Neural cell (in vitro differentiated cells): Measurements from ENCODE around the gene AKAP5. TPM values are rescaled to one million over a fixed set of nuclear protein-coding genes. Genes with fewer than 3 reads are reported as not detected.

Source experiments
- H2AFZ ChIP-seq: fragments of 200-600, 300-800 bp; sonication (generic), shearing (Covaris generic); 2 replicates; pipeline ENCODE4 v1.6.0; 2014; ENCODE audit warnings: low read depth, mild to moderate bottlenecking, antibody characterized with exemption, low read length, moderate library complexity
- H3F3A ChIP-seq: fragments of 200-600 bp; shearing (Covaris generic); 2 replicates; pipeline ENCODE4 v1.6.1; 2016; ENCODE audit warnings: mild to moderate bottlenecking, moderate library complexity, mixed read lengths, antibody characterized with exemption, low read length; ENCODE audit not compliant: insufficient read depth, poor library complexity, severe bottlenecking
- H3K27ac ChIP-seq: fragments of 200-600, 300-800 bp; sonication (generic), shearing (Covaris generic); 2 replicates; pipeline ENCODE4 v1.5.1; 2014; ENCODE audit warnings: mild to moderate bottlenecking, low read length, moderate library complexity
- H3K27me3 ChIP-seq: fragments of 300-800, 200-600 bp; sonication (generic), shearing (Covaris generic); 2 replicates; pipeline ENCODE4 v1.6.0; 2014; ENCODE audit warnings: mild to moderate bottlenecking, low read depth, low read length, moderate library complexity; ENCODE audit not compliant: insufficient read depth
- H3K36me3 ChIP-seq: fragments of 300-800, 200-600 bp; sonication (generic), shearing (Covaris generic); 2 replicates; pipeline ENCODE4 v1.5.1; 2014; ENCODE audit warnings: mild to moderate bottlenecking, antibody characterized with exemption, low read length, moderate library complexity; ENCODE audit not compliant: insufficient read depth
- H3K4me2 ChIP-seq: fragments of 300-800, 200-600 bp; sonication (generic), shearing (Covaris generic); 2 replicates; pipeline ENCODE4 v1.6.0; 2014; ENCODE audit warnings: mild to moderate bottlenecking, low read length
- H3K4me3 ChIP-seq: fragments of 300-800, 200-600 bp; sonication (generic), shearing (Covaris generic); 2 replicates; pipeline ENCODE4 v1.5.1; 2014; ENCODE audit warnings: mild to moderate bottlenecking, low read length, moderate library complexity
- H3K79me2 ChIP-seq: fragments of 200-600 bp; shearing (Covaris generic); replicated peaks from 2 replicates; pipeline ENCODE4 v1.6.0; 2014; ENCODE audit warnings: mild to moderate bottlenecking, low read length, moderate library complexity; ENCODE audit not compliant: insufficient read depth
- H3K9ac ChIP-seq: fragments of 300-800, 200-600 bp; sonication (generic), shearing (Covaris generic); 2 replicates; pipeline ENCODE4 v1.6.1; 2016; ENCODE audit warnings: mild to moderate bottlenecking, low read length, mixed read lengths
- H3K9me2 ChIP-seq: fragments of 200-600 bp; shearing (Covaris generic); 2 replicates; pipeline ENCODE4 v1.6.1; 2016; ENCODE audit warnings: mild to moderate bottlenecking, low read length, mixed read lengths; ENCODE audit not compliant: insufficient read depth
- H3K9me3 ChIP-seq: fragments of 200-600, 300-800 bp; sonication (generic), shearing (Covaris generic); 2 replicates; pipeline ENCODE4 v1.6.1; 2016; ENCODE audit warnings: mild to moderate bottlenecking, mixed run types, low read length, moderate library complexity, mixed read lengths
- H4K20me1 ChIP-seq: fragments of 200-600 bp; shearing (Covaris generic); 2 replicates; pipeline ENCODE4 v1.6.1; 2016; ENCODE audit warnings: mild to moderate bottlenecking, mixed run types; ENCODE audit not compliant: insufficient read depth
- CTCF ChIP-seq: fragments of 450-650 bp; IDR thresholded peaks from 2 replicates; pipeline ENCODE4 v1.5.1; 2014; ENCODE audit warnings: antibody characterized with exemption, mild to moderate bottlenecking, moderate library complexity; ENCODE audit not compliant: poor library complexity, severe bottlenecking
- EP300 ChIP-seq: fragments of 450-650 bp; conservative IDR thresholded peaks from 2 replicates; pipeline ENCODE4 v1.6.1; 2014; ENCODE audit warnings: antibody characterized with exemption, mild to moderate bottlenecking, moderate library complexity; ENCODE audit not compliant: poor library complexity, severe bottlenecking
- EZH2 ChIP-seq: fragments of 200-600, 300-800 bp; shearing (Covaris generic), sonication (generic); IDR thresholded peaks from 2 replicates; pipeline ENCODE4 v1.6.1; 2014; ENCODE audit warnings: antibody characterized with exemption, low read length, borderline replicate concordance, mild to moderate bottlenecking; ENCODE audit not compliant: insufficient read depth, poor library complexity, severe bottlenecking
- MXI1 ChIP-seq: fragments of 450-650 bp; conservative IDR thresholded peaks from 2 replicates; pipeline ENCODE4 v1.6.1; 2014; ENCODE audit warnings: antibody characterized with exemption, mild to moderate bottlenecking; ENCODE audit not compliant: poor library complexity, severe bottlenecking
- POLR2AphosphoS5 ChIP-seq: IDR thresholded peaks from 2 replicates; pipeline ENCODE4 v1.6.1; 2012
- RAD21 ChIP-seq: fragments of 450-650 bp; conservative IDR thresholded peaks from 2 replicates; pipeline ENCODE4 v1.6.1; 2014; ENCODE audit warnings: antibody characterized with exemption, mild to moderate bottlenecking, moderate library complexity
- REST ChIP-seq: IDR thresholded peaks from 2 replicates; pipeline ENCODE4 v1.6.1; 2012; ENCODE audit warnings: borderline replicate concordance
- SMC3 ChIP-seq: fragments of 450-650 bp; conservative IDR thresholded peaks from 2 replicates; pipeline ENCODE4 v1.6.1; 2014; ENCODE audit warnings: antibody characterized with exemption, mild to moderate bottlenecking, moderate library complexity; ENCODE audit not compliant: poor library complexity
- TAF1 ChIP-seq: IDR thresholded peaks from 2 replicates; pipeline ENCODE4 v1.6.1; 2012; ENCODE audit warnings: low read depth
- polyA plus RNA-seq: library from polyadenylated mRNA; depleted of rRNA; stranded (reverse); fragments of >200 nt; gene quantifications from 2 replicates; pipeline ENCODE4 v1.2.3, GENCODE V29; 2014

The AKAP5 gene
- polyA plus RNA-seq, 1 donor from 2014 or later = 1.8 TPM

- Histone ChIP-seq H3K9me3 (no peaks in the 10 kb centered on the region), H3K9ac (no peak overlapping the region), H3K36me3 (no peaks in the 10 kb centered on the region), H3K4me3 (no peak overlapping the region), H3K9me2 (no peaks in the 10 kb centered on the region), H3K27me3 (no peaks in the 10 kb centered on the region), H3K27ac (no peak overlapping the region), H3K4me2 (no peak overlapping the region), H2AFZ (no peak overlapping the region), H3K79me2 (peaks cover 18% of the 10 kb centered on the region), H3F3A (no peaks in the 10 kb centered on the region), H4K20me1 (no peaks in the 10 kb centered on the region)
- TF ChIP-seq EP300 = no peak
- TF ChIP-seq REST = no peak
- TF ChIP-seq CTCF = no peak
- TF ChIP-seq TAF1 = no peak
- no peak for TF ChIP-seq EZH2
- TF ChIP-seq MXI1 = no peak
- TF ChIP-seq POLR2AphosphoS5 = no peak
- no peak for TF ChIP-seq SMC3
- TF ChIP-seq RAD21 = no peak
Observed at GRCh38 chr14:64496764-64497163, 31.5 kb downstream of the AKAP5 start.

- no peaks in the 10 kb centered on the region for H3K9me2 ChIP-seq
- H3K9ac ChIP-seq = no peak overlapping the region
- H3K36me3 ChIP-seq = no peaks in the 10 kb centered on the region
- no peak overlapping the region for H3K4me2 ChIP-seq
- no peaks in the 10 kb centered on the region for H3F3A ChIP-seq
- H3K9me3 ChIP-seq = no peaks in the 10 kb centered on the region
- no peak overlapping the region for H2AFZ ChIP-seq
- no peak overlapping the region for H3K27ac ChIP-seq
- H3K79me2 ChIP-seq = peaks cover 26% of the 10 kb centered on the region
- TF ChIP-seq EZH2 = no peak
- no peak for TF ChIP-seq CTCF
- no peak for TF ChIP-seq RAD21
- no peak for TF ChIP-seq EP300
- no peak for TF ChIP-seq TAF1
- no peaks in the 10 kb centered on the region for H4K20me1 ChIP-seq
- no peak overlapping the region for H3K4me3 ChIP-seq
- H3K27me3 ChIP-seq = no peaks in the 10 kb centered on the region
Observed at GRCh38 chr14:64500088-64500487, 34.8 kb downstream of the AKAP5 start.
